Measurements from ENCODE around the gene TNFRSF18.

- TF ChIP-seq CTCF (IDR thresholded peaks at IDR 0.05; ENCODE audit: borderline replicate concordance, extremely low read depth, low read length, poor library complexity, severe bottlenecking) (no peak), EZH2 (IDR thresholded peaks at IDR 0.05; ENCODE audit: borderline replicate concordance, low read depth, low read length, severe bottlenecking) (no peak)
Measured at GRCh38 chr1:1228596-1229321, 22.4 kb upstream of the TNFRSF18 start.
